Stimulated activated CD8-positive, alpha-beta memory T cell treated with anti-CD3 and anti-CD28 coated beads, Interleukin-15, amount 100 ng/mL, for 24 hours (primary cell): ENCODE data around the gene ISG20.
"Not testable (repeated sequence)": the region's sequence is repeated elsewhere in the genome, so short reads cannot be mapped to it uniquely, and the experiment has no call there.

Experiments used
- DNase-seq: peaks from one replicate; pipeline ENCODE4 v3.0.0-alpha.2; 2020; ENCODE audit warnings: low read depth

Gene ISG20

DNA sequence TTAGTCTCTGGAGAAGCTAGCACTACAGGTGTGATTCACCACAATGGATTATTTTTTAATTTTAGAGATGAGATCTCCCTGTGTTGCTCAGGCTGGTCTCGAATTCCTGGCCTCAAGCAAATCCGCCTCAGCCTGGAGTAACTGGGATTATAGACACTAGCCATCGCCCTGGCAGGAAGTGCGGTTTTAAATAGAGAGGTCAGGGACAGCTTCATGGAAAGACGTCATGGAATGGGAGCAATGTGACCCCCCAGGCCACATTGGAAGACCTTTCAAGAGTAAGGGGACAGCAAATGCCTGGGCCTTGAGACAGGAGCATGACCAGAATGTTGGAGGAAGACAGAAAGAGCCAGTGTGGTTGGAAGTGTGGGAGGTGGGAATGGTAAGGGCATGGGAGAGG lies 2.2 kb upstream of the ISG20 start:
- DNase-seq: no peak

DNA sequence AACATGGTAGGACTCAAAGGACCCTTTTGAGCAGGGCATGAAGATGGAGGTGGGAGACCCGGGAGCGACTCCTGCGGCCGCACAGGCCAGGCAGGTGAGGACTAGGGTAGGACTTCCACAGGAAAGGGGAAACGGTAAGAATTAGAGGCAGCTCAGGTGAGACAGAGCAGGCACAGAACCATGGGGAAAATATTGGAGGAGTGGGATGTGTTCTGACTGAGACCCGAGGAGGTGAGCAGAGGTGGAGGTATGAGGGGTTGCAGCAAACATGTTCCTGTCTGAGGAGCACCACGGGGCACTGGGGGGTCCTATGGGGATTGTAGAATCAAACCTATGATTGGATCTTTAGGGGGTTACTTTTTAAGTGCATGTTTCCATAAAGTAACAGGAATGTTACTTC lies 1.4 kb upstream of the ISG20 start:
- no peak for DNase-seq

DNA sequence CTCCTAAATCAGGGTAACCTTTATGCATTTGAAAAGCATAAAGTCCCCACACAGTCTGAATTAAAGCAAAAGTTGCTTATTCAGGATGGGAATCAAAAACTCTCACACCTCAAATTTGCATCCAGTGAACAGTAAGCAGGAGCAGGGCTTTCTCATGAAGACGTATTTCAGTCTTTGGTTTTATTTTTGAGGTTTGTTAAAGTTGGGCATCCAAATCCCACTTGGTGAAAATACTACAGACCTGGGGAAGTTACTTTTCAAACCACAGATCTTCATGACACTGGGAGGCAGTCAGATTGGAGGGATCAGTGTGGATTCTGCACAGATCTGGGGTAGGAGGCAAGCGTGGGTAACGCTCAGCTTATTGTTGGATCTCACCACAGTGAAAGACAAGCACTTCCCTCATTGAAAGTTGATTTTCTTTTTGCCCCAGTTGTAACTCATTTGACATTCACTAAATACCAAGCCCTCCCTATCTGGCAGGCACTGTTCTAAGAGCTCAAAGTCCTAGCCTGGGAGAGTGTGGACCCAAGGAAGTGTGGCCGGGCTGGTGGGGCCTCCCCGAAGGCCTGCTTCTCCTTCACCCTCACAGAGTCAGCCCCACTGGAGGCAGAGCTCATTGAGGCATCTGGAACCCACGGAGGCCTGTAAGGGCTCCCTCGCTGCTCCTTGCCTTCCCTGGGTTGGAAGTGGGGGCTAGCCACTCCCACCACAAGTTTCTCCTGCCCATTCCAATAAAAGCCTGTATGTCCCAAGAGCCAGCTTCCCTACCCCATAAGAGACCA lies 783 bp upstream of the ISG20 start:
- DNase-seq: no peak

DNA sequence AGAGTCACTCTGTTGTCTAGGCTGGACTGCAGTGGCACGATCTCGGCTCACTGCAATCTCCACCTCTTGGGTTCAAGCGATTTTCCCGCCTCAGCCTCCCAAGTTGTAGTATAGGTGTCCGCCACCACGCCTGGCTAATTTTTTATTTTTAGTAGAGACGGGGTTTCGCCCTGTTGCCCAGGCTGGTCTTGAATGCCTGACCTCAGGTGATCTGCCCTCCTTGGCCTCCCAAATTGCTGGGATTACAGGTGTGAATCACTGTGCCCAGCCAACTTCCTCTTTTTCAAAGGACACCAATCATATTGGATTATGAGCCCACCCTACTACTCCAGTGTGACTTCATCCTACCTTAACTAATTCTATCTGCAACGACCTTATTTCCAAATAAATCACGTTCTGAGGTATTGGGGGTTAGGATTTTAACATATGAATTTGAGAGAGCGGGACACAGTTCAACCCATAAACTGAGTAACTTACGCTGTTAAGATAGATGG lies 3.2 kb downstream of the ISG20 start:
- DNase-seq: no peak

- not testable (repeated sequence) for DNase-seq
Measured at GRCh38 chr15:88642514-88642913, 3.7 kb downstream of the ISG20 start.

- DNase-seq: no peak
Measured at GRCh38 chr15:88644741-88645140, 5.9 kb downstream of the ISG20 start.

- DNase-seq: no peak
Measured at GRCh38 chr15:88645171-88646087, 6.6 kb downstream of the ISG20 start.

GRCh38 chr15:88646088-88646405 lies 7.2 kb downstream of the ISG20 start:
- no peak for DNase-seq

DNA sequence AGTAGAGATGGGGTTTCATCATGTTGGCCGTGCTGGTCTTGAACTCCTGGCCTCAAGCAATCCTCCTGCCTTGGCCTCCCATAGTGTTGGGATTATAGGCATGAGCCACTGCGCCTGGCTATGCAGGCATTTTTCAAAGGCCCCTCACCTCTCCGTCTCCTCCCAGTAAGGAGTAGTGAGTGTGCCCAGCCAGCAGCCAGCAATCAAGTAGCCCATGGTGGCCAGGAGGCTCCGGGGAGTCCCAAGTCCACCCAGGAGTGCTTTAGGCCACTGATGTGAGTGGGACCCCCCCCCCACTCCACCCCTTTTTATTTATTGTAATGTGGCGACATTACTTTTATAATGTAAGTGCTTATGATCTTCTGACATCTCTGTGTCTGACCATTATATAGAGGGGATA lies 8.1 kb downstream of the ISG20 start:
- DNase-seq: no peak

DNA sequence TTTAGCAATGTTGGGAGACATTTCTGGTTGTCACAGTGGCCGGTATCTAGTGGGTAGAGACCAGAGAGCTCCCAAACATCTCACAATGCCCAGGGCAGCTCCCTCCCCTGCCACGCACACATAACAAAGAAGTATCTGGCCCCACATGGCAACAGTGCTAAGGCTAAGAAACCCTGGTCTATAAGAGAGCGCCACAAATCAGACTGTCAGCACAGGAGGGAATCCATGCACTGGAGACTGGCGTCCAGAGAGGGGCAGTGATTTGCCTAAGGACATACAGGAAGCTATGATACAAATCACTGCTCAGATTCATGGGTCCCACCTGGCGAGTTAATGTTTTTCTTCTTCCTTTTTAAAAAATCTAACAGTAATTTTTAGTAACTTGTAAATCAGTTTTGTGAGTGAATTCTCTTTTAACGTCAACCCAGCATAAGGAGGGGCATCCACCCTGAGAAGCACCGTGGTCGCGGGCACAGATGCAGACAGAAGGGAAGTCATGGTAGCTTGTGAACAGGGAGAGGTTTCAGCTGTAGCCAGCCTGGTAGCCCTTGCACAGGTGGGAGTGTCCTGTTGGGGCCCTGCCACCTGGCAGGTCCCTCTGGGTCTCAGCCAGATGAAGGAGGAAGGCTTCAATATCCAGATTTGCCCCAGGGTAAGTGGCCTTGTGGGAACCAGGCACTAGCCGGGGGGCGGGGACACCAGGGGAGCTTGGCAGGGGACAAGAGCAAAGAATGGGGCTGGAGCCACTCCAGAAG lies 8.7 kb downstream of the ISG20 start:
- DNase-seq: no peak

DNA sequence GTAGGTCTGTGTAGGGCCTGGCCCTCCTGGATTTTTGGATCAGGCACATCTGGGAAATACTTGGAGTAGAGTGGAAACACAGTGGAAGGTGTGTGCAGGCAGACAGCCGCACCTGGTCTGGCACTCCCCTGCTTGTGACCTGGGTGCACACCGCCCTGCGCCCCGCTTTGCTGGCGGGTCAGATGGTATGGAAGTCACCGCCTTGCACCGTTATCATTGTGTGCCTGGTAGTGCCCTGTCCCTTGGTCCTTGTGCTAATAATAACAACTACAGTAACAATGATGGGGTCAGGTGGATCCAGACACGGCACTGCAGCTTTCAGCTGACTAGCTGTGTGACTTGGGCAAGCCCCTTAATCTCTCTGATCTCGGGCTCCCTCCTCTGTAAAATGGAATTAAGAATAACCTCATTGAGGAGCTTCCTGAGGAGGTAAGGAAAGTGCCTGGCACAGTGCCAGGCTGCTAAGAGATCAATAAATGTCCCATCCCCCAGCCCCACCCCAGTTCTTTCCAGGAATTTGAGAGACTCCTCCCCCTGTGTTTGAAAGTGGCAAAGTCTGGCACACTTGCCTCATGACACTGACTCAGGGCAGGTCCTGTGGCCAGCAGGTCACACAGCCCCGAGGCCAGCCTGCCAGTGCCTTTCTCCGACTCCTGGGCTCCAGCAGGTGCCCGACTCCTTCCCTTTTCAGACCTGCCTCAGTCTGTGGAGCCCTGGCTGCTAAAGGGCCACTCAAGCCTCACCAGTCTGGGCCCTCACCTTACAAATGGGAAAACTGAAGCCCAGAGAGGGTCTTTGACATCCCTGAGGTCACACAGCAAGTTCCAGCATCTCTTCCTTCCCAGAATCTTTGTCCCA lies 9.8 kb downstream of the ISG20 start:
- no peak for DNase-seq

DNA sequence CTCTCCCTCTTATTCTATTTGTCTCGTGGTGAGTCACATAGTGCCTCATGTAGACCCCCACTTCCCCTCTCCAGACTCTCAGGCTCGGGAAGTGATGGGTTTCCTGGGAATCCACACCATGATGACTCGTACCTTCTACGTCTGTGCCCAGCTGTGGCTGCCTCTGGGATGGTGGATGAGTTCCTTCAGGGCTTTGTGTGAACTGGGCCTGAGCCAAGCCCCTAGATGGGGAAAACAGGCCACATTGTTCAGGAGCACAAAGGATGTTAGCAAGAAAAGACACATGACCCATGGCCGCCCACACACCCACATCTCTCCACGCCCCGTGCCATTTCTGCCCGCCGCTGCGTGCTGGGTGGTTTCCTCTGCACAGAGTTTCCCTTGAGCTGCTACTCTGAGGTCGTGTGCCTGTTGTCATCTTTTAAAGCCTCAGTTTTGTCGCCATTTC lies 10.5 kb downstream of the ISG20 start:
- DNase-seq: no peak

- DNase-seq: no peak
Measured at GRCh38 chr15:88649753-88650551, 11.1 kb downstream of the ISG20 start.

DNA sequence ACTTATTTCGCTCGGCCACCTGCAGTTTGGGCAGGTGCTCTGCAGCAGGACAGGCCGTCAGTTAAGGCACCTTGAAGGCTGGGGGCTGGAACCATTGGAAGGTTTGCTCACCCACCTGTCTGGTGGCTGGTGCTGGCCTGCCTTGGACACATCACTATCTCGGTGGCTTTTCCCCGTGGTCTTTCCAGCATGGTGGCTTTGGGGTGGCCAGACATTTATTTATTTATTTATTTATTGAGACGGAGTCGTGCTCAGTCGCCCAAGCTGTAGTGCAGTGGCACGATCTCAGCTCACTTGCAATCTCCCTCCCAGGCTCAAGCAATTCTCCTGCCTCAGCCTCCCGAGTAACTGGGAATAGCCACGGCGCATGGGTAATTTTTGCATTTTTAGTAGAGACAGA lies 11.7 kb downstream of the ISG20 start:
- DNase-seq: no peak

DNA sequence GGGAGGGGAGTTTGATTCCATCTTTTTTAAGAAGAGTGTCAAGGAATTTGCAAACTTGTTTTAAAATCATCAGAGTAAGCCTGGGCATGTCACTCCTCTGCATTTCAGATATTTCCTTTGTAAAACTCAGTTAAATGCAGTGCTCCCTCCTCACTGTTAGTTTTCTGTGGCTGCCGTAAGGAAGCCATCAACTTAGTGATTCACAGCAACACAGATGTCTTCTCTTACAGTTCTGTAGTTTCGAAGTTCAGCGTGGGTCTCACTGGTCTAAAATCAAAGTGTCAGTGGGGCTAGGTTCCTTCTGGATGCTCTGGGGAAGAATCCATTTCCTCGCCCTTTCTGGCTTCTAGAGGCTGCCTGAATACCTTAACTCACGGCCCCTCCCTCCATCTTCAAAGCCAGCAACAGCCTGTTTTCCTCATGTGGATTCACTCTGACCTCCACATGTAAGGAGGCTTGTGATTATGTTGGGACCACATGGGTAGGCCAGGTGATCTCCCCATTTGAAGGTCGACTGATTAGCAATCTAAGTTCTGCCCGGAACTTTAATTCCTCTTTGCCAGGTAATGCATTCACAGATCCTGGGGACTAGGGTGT lies 12.4 kb downstream of the ISG20 start:
- DNase-seq: no peak

DNA sequence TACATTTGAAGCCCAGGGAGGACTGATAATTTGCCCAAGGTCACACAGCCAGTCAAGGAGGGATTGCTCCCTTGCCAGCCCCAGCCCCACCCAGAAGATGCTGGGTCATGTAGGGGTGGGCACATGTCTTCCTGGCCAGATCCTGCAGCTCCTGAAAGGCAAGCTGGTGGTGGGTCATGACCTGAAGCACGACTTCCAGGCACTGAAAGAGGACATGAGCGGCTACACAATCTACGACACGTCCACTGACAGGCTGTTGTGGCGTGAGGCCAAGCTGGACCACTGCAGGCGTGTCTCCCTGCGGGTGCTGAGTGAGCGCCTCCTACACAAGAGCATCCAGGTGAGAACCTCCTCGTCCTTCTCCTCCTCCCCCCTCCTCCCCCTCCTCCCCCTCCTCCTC lies 13.2 kb downstream of the ISG20 start:
- no peak for DNase-seq

DNA sequence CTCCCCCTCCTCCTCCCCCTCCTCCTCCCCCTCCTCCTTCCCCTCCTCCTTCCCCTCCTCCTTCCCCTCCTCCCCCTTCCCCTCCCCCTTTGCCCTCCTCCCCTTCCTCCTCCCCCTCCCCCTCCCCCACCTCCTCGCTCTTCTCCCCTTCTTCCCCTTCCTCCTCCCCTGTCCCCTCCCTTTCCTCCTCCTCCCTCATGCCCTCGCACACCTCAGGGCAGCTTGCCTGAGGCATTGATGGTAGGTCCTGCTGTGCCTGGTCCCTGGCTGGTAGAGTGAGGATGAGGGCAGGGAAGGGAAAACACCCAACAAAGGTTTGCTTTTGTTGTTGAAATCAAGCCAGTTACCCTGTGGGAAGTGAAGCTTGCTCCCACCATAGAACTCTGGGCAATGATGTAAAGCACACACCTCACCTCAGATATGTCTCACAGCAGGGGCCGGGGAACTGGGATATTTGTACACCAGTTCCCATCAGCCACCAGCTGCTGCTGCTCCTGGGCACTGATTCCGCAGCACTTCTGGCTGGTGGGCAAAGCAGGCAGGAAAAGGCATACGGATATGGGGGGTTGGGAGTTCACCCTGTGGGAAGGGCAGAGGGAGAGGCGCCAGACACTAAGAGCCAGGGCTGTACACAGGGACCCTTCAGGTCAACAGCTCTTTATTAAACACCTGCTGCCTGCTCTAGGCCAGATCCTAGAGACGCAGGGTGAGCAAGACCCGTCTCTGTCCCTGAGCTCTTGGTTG lies 13.8 kb downstream of the ISG20 start:
- no peak for DNase-seq

- no peak for DNase-seq
Measured at GRCh38 chr15:88653200-88654064, 14.6 kb downstream of the ISG20 start.
